GM19193 (cell line): Measurements from ENCODE around the gene DNAH3.

Experiments
- POLR2A ChIP-seq: IDR thresholded peaks from 4 replicates; pipeline ENCODE4 v1.6.1; 2011; ENCODE audit not compliant: insufficient read depth, insufficient read length; ENCODE audit errors: extremely low read depth

Gene DNAH3

GRCh38 chr16:21179126-21179982 lies 28.7 kb upstream of the DNAH3 start:
- no peak for TF ChIP-seq POLR2A

- TF ChIP-seq POLR2A: no peak
Measured at GRCh38 chr16:21175397-21175796, 24.8 kb upstream of the DNAH3 start.

- no peak for TF ChIP-seq POLR2A
Measured at GRCh38 chr16:21172650-21173049, 22.0 kb upstream of the DNAH3 start.

- no peak for TF ChIP-seq POLR2A
Measured at GRCh38 chr16:21169249-21169981, 18.8 kb upstream of the DNAH3 start.

- no peak for TF ChIP-seq POLR2A
Measured at GRCh38 chr16:21167929-21168602, 17.4 kb upstream of the DNAH3 start.

- no peak for TF ChIP-seq POLR2A
Measured at GRCh38 chr16:21167360-21167759, 16.7 kb upstream of the DNAH3 start.

- TF ChIP-seq POLR2A: no peak
Measured at GRCh38 chr16:21166561-21166961, 15.9 kb upstream of the DNAH3 start.

- no peak for TF ChIP-seq POLR2A
Measured at GRCh38 chr16:21164521-21165168, 14.0 kb upstream of the DNAH3 start.

- no peak for TF ChIP-seq POLR2A
Measured at GRCh38 chr16:21163576-21163975, 12.9 kb upstream of the DNAH3 start.

GRCh38 chr16:21162661-21163151 lies 12.1 kb upstream of the DNAH3 start:
- TF ChIP-seq POLR2A: no peak

- TF ChIP-seq POLR2A: no peak
Measured at GRCh38 chr16:21161211-21161610, 10.6 kb upstream of the DNAH3 start.

GRCh38 chr16:21160276-21160675 lies 9.6 kb upstream of the DNAH3 start:
- TF ChIP-seq POLR2A: no peak

GRCh38 chr16:21159281-21159951 lies 8.8 kb upstream of the DNAH3 start:
- TF ChIP-seq POLR2A: no peak
